Adrenal gland (tissue), 5 donors: ENCODE results near the gene HOXD10.

Experiments
- POLR2A ChIP-seq, 2 donors: fragments of 450-650 bp; IDR thresholded peaks; one replicate each; pipeline ENCODE4 v1.6.1; 2017; ENCODE audit warnings: antibody characterized with exemption in 2 of 2, mild to moderate bottlenecking in 2 of 2, moderate library complexity in 1 of 2
- TF ChIP-seq, protein P1 (sequence below), 6 experiments: fragments of 450-650 bp in 4 of 6; fragments of 200-600 bp in 2 of 6; sonication (generic) in 1 of 6; IDR thresholded peaks; 1 replicate in 5 of 6; 2 replicates in 1 of 6; pipeline versions ENCODE4 v1.5.1 to v1.8.0; 2016 to 2021; ENCODE audit warnings: antibody characterized with exemption in 6 of 6, mild to moderate bottlenecking in 2 of 6, moderate library complexity in 1 of 6
- donor health status: DM: no; HTN: no; CAD: no.

- TF ChIP-seq POLR2A (IDR thresholded peaks at IDR 0.05): no peak
- TF ChIP-seq, protein P1, sequence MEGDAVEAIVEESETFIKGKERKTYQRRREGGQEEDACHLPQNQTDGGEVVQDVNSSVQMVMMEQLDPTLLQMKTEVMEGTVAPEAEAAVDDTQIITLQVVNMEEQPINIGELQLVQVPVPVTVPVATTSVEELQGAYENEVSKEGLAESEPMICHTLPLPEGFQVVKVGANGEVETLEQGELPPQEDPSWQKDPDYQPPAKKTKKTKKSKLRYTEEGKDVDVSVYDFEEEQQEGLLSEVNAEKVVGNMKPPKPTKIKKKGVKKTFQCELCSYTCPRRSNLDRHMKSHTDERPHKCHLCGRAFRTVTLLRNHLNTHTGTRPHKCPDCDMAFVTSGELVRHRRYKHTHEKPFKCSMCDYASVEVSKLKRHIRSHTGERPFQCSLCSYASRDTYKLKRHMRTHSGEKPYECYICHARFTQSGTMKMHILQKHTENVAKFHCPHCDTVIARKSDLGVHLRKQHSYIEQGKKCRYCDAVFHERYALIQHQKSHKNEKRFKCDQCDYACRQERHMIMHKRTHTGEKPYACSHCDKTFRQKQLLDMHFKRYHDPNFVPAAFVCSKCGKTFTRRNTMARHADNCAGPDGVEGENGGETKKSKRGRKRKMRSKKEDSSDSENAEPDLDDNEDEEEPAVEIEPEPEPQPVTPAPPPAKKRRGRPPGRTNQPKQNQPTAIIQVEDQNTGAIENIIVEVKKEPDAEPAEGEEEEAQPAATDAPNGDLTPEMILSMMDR (IDR thresholded peaks at IDR 0.05): no peak
These were observed 714 bp downstream of the HOXD10 start for GRCh38 chr2:176117162-176117822.
